ENCODE results near the gene SRRM4. TPM values are rescaled to one million over a fixed set of nuclear protein-coding genes. Genes with fewer than 3 reads are reported as not detected.

Gene SRRM4
- total RNA-seq, 2 donors from 2014 or later: not detected

DNA sequence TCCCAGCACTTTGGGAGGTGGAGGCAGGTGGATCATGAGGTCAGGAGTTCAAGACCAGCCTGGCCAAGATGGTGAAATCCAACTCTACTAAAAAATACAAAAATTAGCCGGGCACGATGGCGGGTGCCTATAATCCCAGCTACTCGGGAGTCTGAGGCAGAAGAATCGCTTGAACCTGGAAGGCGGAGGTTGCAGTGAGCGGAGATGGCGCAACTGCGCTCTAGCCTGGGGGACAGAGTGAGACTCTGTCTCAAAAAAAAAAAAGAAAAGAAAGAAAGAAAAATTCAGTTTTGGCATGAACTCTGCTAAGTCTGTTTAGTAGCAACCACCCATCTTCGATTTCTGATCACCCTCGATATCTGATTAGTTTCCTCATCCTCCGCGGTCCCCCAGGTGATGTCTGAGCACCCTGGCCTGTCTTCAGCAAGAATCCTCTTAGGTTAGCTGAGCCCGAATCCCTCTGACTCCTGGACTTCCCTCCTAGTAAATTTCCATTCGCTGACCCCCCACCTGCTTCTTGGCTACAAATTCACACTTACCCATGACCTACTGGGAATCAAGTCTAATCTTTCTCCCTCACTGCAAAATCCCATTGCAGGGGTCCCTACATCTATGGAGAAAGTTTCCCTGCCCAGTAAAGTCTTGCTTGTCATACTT is 196.5 kb downstream of the SRRM4 start:
- no peak for ATAC-seq
- DNase-seq: no peak
- intact Hi-C loops (cut with DNase I, micrococcal nuclease): no loop called here

DNA sequence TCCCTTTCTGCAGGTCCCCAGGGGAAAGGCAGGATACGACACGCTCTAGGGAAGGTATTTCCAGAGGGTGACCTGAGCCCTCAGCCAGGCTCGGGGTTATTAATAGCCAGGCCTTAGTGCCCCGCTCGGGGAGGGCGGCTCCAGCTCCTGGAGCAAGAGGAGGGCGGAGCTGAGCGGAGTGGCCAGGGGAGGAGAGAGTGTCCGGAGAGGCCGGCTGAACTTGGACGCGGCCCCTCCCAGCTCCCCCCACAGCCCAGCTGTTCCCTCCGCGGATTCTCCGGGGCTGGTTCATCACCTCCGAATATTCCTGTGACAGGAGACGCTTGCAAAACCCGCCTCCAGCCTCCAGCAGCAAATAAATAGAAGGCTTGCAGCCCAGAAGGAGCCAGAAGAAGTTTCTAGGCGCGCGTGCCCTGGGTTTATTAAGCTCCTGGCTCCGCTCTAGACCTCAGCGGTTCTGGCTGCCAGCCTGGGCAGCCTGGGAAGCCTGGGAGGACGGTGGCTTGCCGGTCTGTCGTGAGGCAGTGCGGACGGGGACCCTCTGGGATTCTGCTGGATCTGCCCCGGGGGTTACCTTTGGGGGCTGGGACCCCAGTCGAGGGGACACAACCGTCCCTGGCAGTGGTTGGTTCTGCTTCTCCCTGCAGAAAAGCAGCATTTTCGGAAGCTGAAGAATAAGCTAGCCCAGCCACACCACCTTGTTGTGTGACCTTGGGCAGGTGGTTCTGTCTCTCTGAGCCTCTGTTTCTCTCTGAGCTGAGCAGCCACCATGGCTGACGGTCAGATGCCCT is 197.4 kb downstream of the SRRM4 start, which contains the start of gene HSPB8:
TSS of gene HSPB8 (plus strand) at position 388 of the 791 bp plus-strand sequence. CDS start at position 770, 382 bp downstream.
- ATAC-seq (peak; percentile 43), DNase-seq (peak; percentile 56 to 83)
- intact Hi-C loops (cut with DNase I, micrococcal nuclease): no loop called here

DNA sequence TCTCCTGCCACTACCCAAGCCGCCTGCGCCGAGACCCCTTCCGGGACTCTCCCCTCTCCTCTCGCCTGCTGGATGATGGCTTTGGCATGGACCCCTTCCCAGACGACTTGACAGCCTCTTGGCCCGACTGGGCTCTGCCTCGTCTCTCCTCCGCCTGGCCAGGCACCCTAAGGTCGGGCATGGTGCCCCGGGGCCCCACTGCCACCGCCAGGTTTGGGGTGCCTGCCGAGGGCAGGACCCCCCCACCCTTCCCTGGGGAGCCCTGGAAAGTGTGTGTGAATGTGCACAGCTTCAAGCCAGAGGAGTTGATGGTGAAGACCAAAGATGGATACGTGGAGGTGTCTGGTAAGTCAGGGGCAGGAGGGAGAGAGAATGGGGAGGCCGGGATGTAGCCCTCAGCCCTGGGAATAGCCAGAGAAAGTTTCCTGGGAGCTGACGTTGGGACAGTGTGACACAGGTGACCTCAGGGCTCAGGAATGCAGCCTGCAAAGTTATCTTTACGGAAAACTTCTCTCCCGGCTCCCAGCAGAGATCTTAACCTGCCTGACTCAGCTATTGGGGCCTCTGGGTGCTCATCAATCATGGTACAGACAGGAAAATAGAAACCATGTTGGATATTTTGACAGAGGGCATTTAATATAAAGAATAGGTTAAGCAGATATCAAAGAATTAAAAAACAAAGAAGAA is 198.1 kb downstream of the SRRM4 start:
- DNase-seq: no peak
- intact Hi-C loops (cut with DNase I, micrococcal nuclease): no loop called here
- no peak for ATAC-seq

DNA sequence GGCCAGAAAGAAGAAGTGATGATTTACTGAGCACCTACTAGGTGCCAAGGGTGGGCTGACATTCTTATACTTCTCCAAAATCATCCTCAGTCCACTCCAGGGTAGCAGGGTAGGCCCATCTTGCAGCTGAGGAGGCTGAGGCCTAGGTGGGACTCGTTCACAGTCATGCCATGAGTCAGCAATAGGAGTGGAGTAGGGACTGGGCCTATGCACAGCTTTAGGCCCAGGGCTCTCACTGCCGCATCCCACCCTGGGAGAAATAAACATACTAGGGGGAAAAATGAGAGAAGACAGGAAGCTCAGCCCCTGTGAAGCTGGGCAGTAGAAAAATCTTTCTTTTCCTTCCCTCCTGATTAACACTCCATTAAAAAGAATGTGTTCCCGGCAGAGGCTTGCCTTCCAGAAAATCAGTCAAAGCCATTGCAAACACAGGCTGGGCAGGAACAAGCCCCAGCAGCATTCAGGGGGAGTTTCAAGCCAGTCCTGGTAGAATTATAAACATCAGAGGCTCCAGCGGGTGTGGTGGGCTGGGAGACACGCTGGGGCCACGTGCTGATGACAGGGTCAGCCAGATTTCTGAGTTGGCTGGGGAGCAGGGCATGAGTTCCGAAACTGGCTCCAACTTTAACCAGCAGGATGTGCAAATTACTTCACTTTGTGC is 199.2 kb downstream of the SRRM4 start:
- intact Hi-C loops (cut with DNase I, micrococcal nuclease): no loop called here
- DNase-seq: peak; percentile 13 to 52
- no peak for ATAC-seq

DNA sequence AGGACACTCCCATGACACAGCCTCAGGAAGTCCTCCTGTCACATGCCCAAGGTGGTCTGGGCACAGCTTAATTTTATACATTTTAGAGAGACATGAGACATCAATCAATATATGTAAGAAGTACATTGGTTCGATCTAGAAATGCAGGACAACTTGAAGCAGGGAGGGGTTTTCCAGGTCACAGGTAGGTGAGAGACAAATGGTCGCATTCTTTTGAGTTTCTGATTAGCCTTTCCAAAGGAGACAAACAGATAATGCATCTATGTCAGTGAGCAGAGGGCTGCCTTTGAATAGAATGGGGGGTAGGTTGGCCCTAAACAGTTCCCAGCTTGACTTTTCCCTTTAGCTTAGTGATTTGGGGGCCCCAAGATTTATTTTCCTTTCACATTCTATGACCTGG is 199.9 kb downstream of the SRRM4 start:
- ATAC-seq (no peak), DNase-seq (no peak)
- intact Hi-C loops (cut with DNase I, micrococcal nuclease): no loop called here

DNA sequence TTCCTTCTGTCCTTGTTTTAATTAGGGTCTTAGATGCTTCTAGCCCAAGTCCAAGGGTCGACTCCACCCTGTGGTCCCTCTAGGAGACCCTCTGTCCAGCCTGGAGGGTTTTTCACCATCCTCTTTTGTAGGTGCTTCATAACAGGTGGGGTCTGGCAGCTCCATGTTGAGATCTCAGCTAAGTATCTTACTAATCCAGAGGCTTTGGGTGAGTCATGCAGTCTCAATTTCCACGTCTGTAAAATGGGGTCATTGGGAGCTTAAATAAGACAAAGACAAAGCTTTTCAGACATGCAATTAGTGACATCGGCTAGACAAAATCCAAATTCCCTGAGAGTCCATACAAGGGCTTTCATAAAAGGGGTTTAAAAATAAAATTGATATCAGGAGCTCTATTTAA is 200.6 kb downstream of the SRRM4 start:
- ATAC-seq (no peak), DNase-seq (no peak)
- intact Hi-C loops (cut with DNase I, micrococcal nuclease): no loop called here

DNA sequence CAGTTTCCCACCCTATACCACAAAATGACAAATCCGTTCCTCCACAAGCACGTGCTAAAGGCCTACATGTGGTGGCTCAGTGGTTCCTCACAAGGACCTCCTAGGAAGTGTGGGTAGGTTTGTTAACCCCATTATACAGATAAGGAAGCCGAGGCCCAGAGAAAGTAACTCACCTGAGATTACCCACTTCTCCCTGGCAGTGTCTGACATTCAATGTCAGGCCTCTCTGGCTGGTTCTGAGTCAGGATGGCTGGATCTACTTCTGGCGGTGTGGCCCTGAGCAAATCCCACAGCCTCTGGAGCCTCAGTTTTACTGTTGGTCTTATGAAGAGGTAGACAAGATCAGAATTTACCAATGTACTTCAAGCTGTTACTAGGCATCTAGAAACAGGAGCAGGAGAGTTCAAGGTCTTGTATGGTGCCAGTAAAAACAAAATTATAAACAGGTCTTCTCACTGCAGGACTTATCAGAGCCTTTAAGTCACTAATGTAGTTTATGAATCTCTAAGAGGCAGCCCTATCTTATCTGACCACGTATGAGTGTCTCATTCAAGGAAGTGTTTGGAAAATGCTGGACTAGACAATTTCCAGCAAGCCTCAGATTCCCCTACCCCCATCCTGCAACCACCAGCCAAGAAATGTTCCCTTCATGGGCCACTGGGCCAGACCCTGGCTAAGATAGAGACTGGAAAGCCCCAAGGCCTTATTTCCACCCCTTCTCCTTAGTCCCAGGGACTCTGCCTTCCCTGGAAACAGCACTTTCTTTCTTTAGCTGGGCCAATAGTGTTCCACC is 201.6 kb downstream of the SRRM4 start:
- DNase-seq (no peak), ATAC-seq (no peak)
- intact Hi-C loops (cut with DNase I, micrococcal nuclease): no loop called here

DNA sequence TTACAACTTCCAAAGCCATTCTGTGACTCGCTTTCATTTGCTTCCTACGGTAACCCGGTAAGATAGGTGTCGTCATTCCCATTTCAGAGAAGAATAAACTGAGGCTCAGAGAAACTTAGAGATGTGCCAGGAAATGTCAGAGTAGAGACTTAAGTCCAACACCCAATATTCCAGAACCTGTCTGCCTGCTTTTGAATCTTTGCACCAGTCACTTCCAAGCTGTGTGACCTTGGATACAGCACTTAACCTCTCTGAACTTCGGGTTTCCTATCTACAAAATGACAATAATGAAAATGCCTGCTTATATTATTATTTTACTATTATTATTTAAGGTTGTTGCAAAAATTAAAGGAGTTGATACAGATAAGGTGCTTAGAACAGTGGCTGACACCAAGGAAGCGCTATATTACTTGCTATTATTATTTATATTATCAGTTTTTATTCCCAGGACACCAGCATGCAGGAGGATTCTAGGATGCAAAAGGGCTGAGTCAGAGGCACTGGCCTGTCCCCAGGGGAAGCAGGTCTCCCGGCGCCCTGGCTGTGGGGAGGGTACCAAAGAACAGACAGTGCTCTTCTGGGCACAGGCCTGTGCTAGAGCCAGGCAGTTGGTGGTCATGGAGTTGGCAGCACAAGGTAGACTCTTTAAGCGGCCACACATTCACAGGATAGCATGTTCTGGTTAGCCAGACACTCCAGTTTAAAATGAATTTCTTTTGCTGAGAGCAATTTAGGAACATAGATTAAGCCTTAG is 202.8 kb downstream of the SRRM4 start:
- intact Hi-C loops (cut with DNase I, micrococcal nuclease): no loop called here
- ATAC-seq (no peak), DNase-seq (peak in 1 of 2 donors; percentile 42)

DNA sequence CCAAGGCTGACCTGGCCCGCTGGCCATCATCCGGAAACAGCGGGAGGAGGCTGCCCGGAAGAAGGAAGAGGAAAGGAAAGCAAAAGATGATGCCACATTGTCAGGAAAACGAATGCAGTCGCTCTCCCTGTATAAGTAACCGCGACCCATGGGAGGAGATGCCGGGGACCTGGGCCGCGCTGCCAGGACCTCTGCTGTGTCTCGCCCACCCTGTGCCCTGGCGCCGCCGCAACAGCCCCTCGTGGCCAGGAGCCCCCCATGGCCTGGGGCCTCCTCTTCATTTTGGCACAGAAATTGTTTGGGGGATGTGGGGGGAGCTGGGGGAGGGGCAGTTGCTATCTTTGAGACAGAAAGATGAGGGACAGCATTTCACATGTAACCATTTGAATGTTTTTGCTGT is 213.9 kb downstream of the SRRM4 start:
- intact Hi-C loops (cut with DNase I, micrococcal nuclease): no loop called here
- no peak for ATAC-seq
- no peak for DNase-seq

DNA sequence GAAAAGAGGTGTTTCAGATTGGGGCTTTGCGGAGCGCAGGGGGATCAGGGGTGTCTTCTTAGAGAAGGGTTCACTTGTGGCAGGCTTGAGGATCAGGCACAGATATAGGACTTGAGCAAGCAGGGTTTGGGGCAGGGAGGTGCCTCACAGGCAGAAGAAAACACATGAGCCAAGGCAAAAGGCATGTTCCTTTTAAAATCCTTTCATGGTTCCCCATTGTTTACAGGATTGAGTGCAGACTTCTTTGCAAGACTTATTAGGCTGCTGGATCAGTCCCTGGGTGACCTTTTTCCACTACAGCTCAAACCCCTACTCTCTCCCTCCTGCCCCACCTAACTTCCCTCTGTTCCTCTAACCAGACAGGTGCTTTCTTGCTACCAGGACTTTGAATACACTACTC is 217.1 kb downstream of the SRRM4 start:
- ATAC-seq (no peak), DNase-seq (no peak)
- intact Hi-C loops (cut with DNase I, micrococcal nuclease): no loop called here

DNA sequence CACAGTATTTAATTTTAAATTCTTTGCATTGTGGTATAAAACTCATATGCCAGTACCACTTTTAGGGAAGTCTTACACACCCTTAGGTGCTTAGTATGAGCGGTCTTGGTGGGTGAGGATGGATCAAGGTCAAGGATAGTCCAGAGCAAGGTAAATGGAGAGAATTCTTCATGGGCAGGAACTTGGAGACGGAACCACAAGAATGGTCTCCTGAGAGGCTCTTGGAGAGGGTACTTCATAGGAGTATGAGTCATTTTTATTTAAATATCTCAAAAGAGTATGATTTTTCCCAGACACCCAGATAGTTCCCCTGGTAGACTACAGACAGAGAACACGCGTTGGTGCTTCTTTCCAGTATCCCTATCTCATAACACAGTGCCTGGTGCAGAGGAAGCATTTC is 219.3 kb downstream of the SRRM4 start:
- ATAC-seq (no peak), DNase-seq (no peak)
- intact Hi-C loops (cut with DNase I, micrococcal nuclease): loop anchor here in 1 of 2 donors (10.0 kb wide), 1 partner anchor 124 kb away; no protein-coding TSS in a partner anchor

DNA sequence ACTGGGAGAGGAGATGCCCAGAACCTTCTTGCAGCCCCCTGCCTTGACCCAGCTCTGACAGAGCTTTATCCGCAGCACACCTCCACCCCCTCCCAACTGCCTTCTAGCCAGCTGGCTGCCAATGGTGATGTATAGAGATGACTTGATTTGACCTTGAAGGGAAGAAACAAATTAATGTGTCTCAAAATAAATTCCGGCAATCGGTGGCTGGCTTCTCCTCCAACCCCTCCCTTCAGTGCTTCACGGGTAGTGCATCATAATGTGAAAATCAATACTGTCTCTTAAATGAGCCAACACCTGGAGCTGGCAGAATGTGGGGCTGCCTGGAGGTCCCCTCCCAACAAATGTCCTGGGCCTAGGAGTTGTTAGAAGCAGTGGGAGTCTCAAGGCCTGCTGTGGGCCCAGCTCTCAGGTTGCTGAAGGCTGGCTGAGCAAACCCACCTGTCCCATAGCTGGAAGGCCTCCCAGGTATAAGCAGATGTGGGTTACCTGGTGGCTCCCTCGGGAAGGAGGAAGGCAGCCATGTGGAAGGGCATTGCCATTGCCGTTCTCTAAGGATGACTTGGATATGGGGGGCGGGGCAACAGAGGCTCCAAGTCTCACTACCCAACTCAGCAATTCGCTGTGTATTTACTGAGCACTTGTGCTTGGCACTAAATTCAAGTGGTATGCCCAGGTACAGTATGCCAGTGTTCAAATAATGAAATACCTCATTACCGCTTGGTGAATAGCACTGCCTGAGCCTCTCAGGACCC is 220.6 kb downstream of the SRRM4 start:
- ATAC-seq: no peak
- no peak for DNase-seq
- intact Hi-C loops (cut with DNase I, micrococcal nuclease): loop anchor here in 1 of 2 donors (10.0 kb wide), 1 partner anchor 123 kb away; no protein-coding TSS in a partner anchor

DNA sequence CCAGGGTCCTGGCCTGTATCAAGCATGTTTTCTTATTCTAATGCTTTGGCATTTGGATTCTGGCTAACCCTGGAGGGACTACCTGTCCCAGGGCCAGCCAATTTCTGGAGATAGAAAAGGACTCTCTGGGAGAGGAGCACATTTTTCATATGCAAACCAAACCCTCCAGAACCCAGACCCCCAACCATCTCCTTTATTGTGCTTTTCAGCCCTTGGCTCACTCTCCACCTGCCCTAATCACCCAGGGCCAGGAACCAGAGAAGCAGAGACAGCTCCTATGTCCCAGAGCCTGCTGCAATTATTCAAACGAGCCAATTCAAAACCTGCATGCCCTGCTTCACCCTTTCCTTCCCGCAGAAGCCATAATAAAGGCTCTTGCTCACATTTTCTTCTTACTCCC is 221.2 kb downstream of the SRRM4 start:
- ATAC-seq (no peak), DNase-seq (no peak)
- intact Hi-C loops (cut with DNase I, micrococcal nuclease): loop anchor here in 1 of 2 donors (10.0 kb wide), 1 partner anchor 122 kb away; no protein-coding TSS in a partner anchor

DNA sequence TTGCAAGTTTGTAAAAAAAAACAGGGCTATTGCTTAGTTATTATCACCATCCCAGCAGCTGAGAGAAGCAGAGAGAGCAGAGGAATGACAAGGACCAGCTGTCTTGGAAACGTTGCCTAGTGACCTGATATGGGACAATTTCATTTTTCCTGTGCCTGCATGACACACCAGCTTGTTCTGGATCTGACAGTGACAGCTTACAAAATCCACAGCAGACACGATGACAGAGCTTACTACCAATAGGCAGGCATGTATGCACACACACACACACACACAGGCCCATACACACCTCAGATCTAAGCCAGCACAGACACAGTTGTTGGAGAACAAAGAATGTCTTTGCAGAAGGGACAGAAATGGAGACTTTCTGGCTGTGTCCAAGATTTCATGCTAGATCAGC is 222.8 kb downstream of the SRRM4 start:
- no peak for DNase-seq
- ATAC-seq: no peak
- intact Hi-C loops (cut with DNase I, micrococcal nuclease): loop anchor here in 1 of 2 donors (10.0 kb wide), 1 partner anchor 121 kb away; no protein-coding TSS in a partner anchor

DNA sequence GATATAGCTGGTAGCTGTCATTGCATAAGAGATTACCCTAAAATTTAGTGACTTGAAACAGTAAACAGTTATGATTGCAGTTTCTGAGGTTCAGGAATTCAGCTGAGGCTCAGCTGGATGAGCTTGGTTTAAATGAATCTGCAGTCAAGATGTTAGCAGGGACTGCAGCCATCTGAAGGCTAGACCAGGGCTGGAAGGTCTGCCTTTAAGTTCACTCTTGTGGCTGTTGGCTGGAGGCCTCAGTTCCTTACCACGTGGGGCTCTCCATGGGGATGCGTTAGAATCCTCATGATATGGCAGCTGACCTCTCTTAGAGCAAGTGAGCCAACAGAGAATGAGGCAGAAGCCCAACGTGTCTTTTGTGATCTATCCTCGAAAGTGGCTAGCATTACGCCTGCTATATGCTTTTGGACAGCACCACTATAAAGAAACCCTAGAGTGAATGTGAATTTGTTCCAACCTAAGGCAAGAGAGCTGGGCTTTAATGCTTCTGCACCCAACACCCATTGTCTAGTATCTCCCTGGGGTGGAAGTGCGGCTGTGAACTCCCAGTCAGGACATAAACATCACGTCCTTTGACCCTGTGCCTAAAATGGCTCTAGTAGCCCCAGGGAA is 223.4 kb downstream of the SRRM4 start:
- intact Hi-C loops (cut with DNase I, micrococcal nuclease): loop anchor here in 1 of 2 donors (10.0 kb wide), 1 partner anchor 120 kb away; no protein-coding TSS in a partner anchor
- DNase-seq (no peak), ATAC-seq (no peak)

DNA sequence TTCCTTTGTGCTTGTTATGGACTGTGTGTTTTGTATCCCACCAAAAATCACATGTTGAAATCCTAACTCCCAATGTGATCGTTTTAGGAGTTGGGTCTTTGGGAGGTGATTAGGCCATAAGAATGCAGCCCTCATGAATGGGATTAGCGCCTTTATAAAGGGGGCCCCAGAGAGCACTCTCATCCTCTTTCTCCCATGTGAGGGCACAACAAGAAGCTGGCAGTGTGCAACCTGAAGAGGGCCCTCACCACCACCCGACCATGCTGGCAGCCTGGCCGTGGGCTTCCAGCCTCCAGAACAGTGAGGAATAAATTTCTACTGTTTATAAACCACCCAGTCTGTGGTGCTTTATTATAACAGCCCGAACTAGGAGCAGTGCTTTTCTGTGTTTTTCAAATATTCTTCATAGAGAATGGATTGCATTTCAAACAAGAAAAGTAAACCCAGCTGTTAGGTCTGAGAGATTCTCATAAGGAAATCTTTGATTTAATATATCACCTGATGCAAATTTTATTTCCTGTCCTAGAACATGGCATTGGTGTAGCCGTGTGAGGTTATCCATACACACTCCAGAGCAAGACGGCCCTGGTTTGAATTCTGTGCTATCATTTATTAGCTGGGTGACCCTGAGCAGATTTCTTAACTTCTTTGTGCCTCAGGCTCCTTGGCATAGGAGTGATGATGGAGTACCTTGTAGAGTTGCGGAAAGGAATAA is 225.2 kb downstream of the SRRM4 start:
- peak in 1 of 2 donors; percentile 35 for DNase-seq
- intact Hi-C loops (cut with DNase I, micrococcal nuclease): loop anchor here in 1 of 2 donors (10.0 kb wide), 1 partner anchor 118 kb away; no protein-coding TSS in a partner anchor
- no peak for ATAC-seq
